GM23338 (cell line): ENCODE results near the gene ETV3. TPM values are rescaled to one million over a fixed set of nuclear protein-coding genes. Genes with fewer than 3 reads are reported as not detected.

Experiments
- ATAC-seq: fragments of 200-7000 bp; cut with Tn5 transposase; 3 replicates; pipeline ENCODE4 v1.9.1; 2020
- DNase-seq: peaks from one replicate; pipeline ENCODE4 v3.0.0-alpha.2; 2015; ENCODE audit warnings: low spot score
- H2AFZ ChIP-seq: fragments of 200-600 bp; sonication (generic); 2 replicates; pipeline ENCODE4 v1.8.0; 2016; ENCODE audit warnings: antibody characterized with exemption, mild to moderate bottlenecking, moderate library complexity
- H3F3A ChIP-seq: fragments of 200-600 bp; sonication (generic); replicated peaks from 2 replicates; pipeline ENCODE4 v1.8.0; 2017; ENCODE audit warnings: antibody characterized with exemption, mixed run types, low read depth
- H3K27ac ChIP-seq: fragments of 200-600 bp; sonication (generic); 2 replicates; pipeline ENCODE4 v1.6.1; 2016; ENCODE audit warnings: low read depth
- H3K27me3 ChIP-seq: fragments of 200-600 bp; sonication (generic); 2 replicates; pipeline ENCODE4 v1.8.0; 2016; ENCODE audit warnings: mild to moderate bottlenecking, mixed run types, moderate library complexity; ENCODE audit not compliant: insufficient read depth
- H3K36me3 ChIP-seq: fragments of 200-600 bp; sonication (generic); 2 replicates; pipeline ENCODE4 v1.8.0; 2016; ENCODE audit warnings: mild to moderate bottlenecking; ENCODE audit not compliant: insufficient read depth
- H3K4me1 ChIP-seq: fragments of 200-600 bp; sonication (generic); 2 replicates; pipeline ENCODE4 v1.8.0; 2016; ENCODE audit warnings: mild to moderate bottlenecking, moderate library complexity; ENCODE audit not compliant: insufficient read depth
- H3K4me2 ChIP-seq: fragments of 200-600 bp; sonication (generic); 2 replicates; pipeline ENCODE4 v1.7.1; 2017; ENCODE audit warnings: mixed run types
- H3K4me3 ChIP-seq: fragments of 200-600 bp; sonication (generic); 2 replicates; pipeline ENCODE4 v1.6.1; 2016; ENCODE audit warnings: mixed run types
- H3K79me2 ChIP-seq: fragments of 200-600 bp; sonication (generic); replicated peaks from 2 replicates; pipeline ENCODE4 v1.8.0; 2017; ENCODE audit warnings: mild to moderate bottlenecking; ENCODE audit not compliant: insufficient read depth
- H3K9me2 ChIP-seq: fragments of 200-600 bp; sonication (generic); 2 replicates; pipeline ENCODE4 v1.8.0; 2017; ENCODE audit not compliant: insufficient read depth
- H4K20me1 ChIP-seq: fragments of 200-600 bp; sonication (generic); replicated peaks from 2 replicates; pipeline ENCODE4 v1.8.0; 2017; ENCODE audit warnings: mild to moderate bottlenecking; ENCODE audit not compliant: insufficient read depth
- H3K27ac Mint-ChIP-seq: 2 replicates; pipeline ENCODE4 v1.8.0; 2020; ENCODE audit warnings: inconsistent platforms, mild to moderate bottlenecking, moderate library complexity, mixed read lengths
- H3K27me3 Mint-ChIP-seq: 3 replicates; pipeline ENCODE4 v1.8.0; 2022; ENCODE audit warnings: low read depth, mild to moderate bottlenecking, moderate library complexity, mixed read lengths, inconsistent platforms; ENCODE audit not compliant: insufficient read depth, poor library complexity
- H3K36me3 Mint-ChIP-seq: 3 replicates; pipeline ENCODE4 v1.8.0; 2021; ENCODE audit warnings: low read depth, mild to moderate bottlenecking, inconsistent platforms, moderate library complexity, mixed read lengths
- H3K4me1 Mint-ChIP-seq: 3 replicates; pipeline ENCODE4 v1.8.0; 2020; ENCODE audit warnings: mild to moderate bottlenecking, inconsistent platforms, mixed read lengths
- H3K4me3 Mint-ChIP-seq: 3 replicates; pipeline ENCODE4 v1.8.0; 2021; ENCODE audit warnings: moderate library complexity, mild to moderate bottlenecking, inconsistent platforms, mixed read lengths
- H3K9me3 Mint-ChIP-seq: 3 replicates; pipeline ENCODE4 v1.8.0; 2020; ENCODE audit warnings: moderate library complexity, mild to moderate bottlenecking, inconsistent platforms, mixed read lengths
- CREB1 ChIP-seq: fragments of 250-450 bp; sonication (Bioruptor Pico); IDR thresholded peaks from 2 replicates; pipeline ENCODE4 v1.5.0; 2020; ENCODE audit warnings: low read depth, mild to moderate bottlenecking, moderate library complexity
- EZH2 ChIP-seq: fragments of 200-600 bp; sonication (generic); IDR thresholded peaks from one replicate; pipeline ENCODE4 v1.8.0; 2017; ENCODE audit warnings: antibody characterized with exemption, mild to moderate bottlenecking, low read depth; ENCODE audit not compliant: unreplicated experiment
- EZH2phosphoT487 ChIP-seq: fragments of 200-600 bp; sonication (generic); IDR thresholded peaks from one replicate; pipeline ENCODE4 v1.8.1; 2018; ENCODE audit warnings: antibody characterized with exemption; ENCODE audit not compliant: unreplicated experiment
- JUNB ChIP-seq: IDR thresholded peaks from one replicate; pipeline ENCODE4 v1.6.1; 2016; ENCODE audit warnings: antibody characterized with exemption; ENCODE audit not compliant: unreplicated experiment
- NANOG ChIP-seq: IDR thresholded peaks from 2 replicates; pipeline ENCODE4 v1.6.1; 2016; ENCODE audit warnings: antibody characterized with exemption, borderline replicate concordance
- REST ChIP-seq: IDR thresholded peaks from one replicate; pipeline ENCODE4 v1.6.1; 2018; ENCODE audit warnings: antibody characterized with exemption; ENCODE audit not compliant: unreplicated experiment
- STAT1 ChIP-seq: IDR thresholded peaks from one replicate; pipeline ENCODE4 v1.6.1; 2016; ENCODE audit warnings: antibody characterized with exemption; ENCODE audit not compliant: unreplicated experiment
- ZNF331 ChIP-seq: fragments of 250-450 bp; sonication (Bioruptor Pico); IDR thresholded peaks from 2 replicates; pipeline ENCODE4 v1.5.0; 2020; ENCODE audit warnings: low read depth, mild to moderate bottlenecking, moderate library complexity
- polyA plus RNA-seq: library from polyadenylated mRNA; unstranded; fragments of >200 nt; fragmentation: Nextera tagmentation; extraction: Ambion mirVana; gene quantifications from 2 replicates; pipeline ENCODE4 v1.2.1, GENCODE V29; 2016
- total RNA-seq: library from RNA; depleted of rRNA; stranded (reverse); fragments of >200 nt; shearing (Covaris generic); gene quantifications from 2 replicates; pipeline ENCODE4 v1.2.3, GENCODE V29; 2014
- TF ChIP-seq, protein P1 (sequence below), 2 experiments: fragments of 200-600 bp in 1 of 2; sonication (generic) in 1 of 2; conservative IDR thresholded peaks; 2 replicates each; pipeline versions ENCODE4 v1.5.1 to v1.6.1; 2016 to 2017; ENCODE audit warnings: antibody characterized with exemption in 2 of 2, low read depth in 2 of 2, mild to moderate bottlenecking in 2 of 2, moderate library complexity in 1 of 2

ETV3 gene
- total and polyA plus RNA-seq, 2 experiments from 2014 or later, result 8.1 to 19.6 TPM

DNA sequence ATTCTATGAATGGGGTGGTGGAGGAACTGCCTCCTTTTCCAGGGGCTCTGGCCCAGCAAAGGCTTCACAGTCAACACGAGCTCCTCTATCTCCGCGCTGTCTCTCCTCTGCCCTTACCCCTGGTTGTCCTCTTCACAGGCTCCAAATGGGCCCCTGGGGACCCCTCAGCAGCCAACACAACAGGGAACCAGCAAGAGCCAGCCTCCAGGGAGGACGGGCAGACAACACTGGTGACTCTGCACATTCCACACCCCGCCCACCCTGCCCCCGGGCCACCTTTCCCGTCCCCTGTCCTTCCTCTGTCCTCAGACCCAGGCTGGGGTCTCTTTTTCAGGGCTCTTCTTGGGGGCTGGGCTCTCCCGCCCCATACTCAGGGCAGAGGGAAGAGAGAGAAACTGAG is 17.5 kb upstream of the ETV3 start:
- Mint-ChIP-seq H3K27me3 (peaks cover 16% of the 10 kb centered on the region), H3K4me3 (peak overlapping the region; percentile 47; the same call in 1 of the 3 replicates), H3K4me1 (peaks cover 49% of the 10 kb centered on the region), H3K27ac (peak overlapping the region; percentile 92), H3K36me3 (no peaks in the 10 kb centered on the region), H3K9me3 (no peaks in the 10 kb centered on the region)
- Histone ChIP-seq H3K36me3 (no peaks in the 10 kb centered on the region), H3K4me2 (peak overlapping the region; percentile 77), H3K9me2 (no peaks in the 10 kb centered on the region; the same call in 1 of the 2 replicates), H3K4me1 (peaks cover 10% of the 10 kb centered on the region; the same call in 1 of the 2 replicates), H3F3A (no peaks in the 10 kb centered on the region), H4K20me1 (no peaks in the 10 kb centered on the region), H3K27me3 (no peaks in the 10 kb centered on the region), H3K79me2 (no peaks in the 10 kb centered on the region), H3K27ac (no peak overlapping the region), H3K4me3 (peak overlapping the region; percentile 40; the same call in 1 of the 2 replicates), H2AFZ (peak overlapping the region; percentile 93)
- TF ChIP-seq REST, result no peak
- DNase-seq, result peak; percentile 64
- ATAC-seq, result peak; percentile 57

DNA sequence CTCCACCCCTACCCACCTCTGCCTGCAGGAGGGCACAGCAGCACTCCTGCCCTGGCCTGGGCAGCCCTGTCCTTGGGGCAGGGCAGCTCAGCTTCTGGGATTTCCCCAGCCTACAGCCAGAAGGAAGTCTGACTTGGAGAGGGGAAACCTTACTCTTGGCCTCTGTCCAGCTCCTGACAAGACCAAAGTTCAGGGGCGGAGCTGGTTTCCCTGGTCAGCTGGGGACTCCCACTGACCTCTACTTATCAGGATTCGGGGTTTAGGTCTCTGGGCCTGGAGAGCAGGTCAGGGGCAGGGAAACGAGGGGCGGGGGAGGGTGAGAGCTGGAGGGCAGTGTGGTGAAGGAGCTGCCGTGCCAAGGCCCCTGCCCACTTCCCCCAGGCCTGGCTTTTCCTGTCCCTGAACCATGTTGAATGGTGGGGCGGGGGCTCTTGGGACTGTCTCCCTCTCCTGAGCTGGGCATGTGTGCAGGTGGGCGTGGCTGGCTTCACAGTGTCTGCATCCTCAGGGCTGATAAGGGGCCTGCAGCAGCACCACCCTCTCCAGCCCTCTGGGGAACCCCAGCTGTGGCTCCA is 16.8 kb upstream of the ETV3 start:
- no peaks in the 10 kb centered on the region for H3K79me2 ChIP-seq
- H3K9me2 ChIP-seq, result no peaks in the 10 kb centered on the region; the same call in 1 of the 2 replicates
- peak overlapping the region; percentile 26; the same call in 1 of the 2 replicates for H3K4me2 ChIP-seq
- H3F3A ChIP-seq, result no peaks in the 10 kb centered on the region
- no peaks in the 10 kb centered on the region for H3K36me3 ChIP-seq
- ATAC-seq (peak; percentile 12), DNase-seq (peak; percentile 24)
- no peak overlapping the region; the same call in 1 of the 2 replicates for H2AFZ ChIP-seq
- Mint-ChIP-seq H3K27me3 (peaks cover 15% of the 10 kb centered on the region), H3K4me1 (peaks cover 46% of the 10 kb centered on the region), H3K36me3 (no peaks in the 10 kb centered on the region), H3K4me3 (no peak overlapping the region), H3K27ac (no peak overlapping the region), H3K9me3 (no peaks in the 10 kb centered on the region)
- no peak overlapping the region for H3K4me3 ChIP-seq
- H3K4me1 ChIP-seq, result peaks cover 10% of the 10 kb centered on the region; the same call in 1 of the 2 replicates
- no peaks in the 10 kb centered on the region for H3K27me3 ChIP-seq
- no peak overlapping the region for H3K27ac ChIP-seq
- H4K20me1 ChIP-seq, result no peaks in the 10 kb centered on the region
- TF ChIP-seq CREB1 (CRISPR knock-in tag), result no peak
- no peak for TF ChIP-seq JUNB
- TF ChIP-seq EZH2phosphoT487, result no peak
- no peak for TF ChIP-seq REST
- no peak for TF ChIP-seq EZH2
- TF ChIP-seq ZNF331 (CRISPR knock-in tag), result no peak
- TF ChIP-seq, protein P1, sequence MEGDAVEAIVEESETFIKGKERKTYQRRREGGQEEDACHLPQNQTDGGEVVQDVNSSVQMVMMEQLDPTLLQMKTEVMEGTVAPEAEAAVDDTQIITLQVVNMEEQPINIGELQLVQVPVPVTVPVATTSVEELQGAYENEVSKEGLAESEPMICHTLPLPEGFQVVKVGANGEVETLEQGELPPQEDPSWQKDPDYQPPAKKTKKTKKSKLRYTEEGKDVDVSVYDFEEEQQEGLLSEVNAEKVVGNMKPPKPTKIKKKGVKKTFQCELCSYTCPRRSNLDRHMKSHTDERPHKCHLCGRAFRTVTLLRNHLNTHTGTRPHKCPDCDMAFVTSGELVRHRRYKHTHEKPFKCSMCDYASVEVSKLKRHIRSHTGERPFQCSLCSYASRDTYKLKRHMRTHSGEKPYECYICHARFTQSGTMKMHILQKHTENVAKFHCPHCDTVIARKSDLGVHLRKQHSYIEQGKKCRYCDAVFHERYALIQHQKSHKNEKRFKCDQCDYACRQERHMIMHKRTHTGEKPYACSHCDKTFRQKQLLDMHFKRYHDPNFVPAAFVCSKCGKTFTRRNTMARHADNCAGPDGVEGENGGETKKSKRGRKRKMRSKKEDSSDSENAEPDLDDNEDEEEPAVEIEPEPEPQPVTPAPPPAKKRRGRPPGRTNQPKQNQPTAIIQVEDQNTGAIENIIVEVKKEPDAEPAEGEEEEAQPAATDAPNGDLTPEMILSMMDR (conservative IDR thresholded peaks at IDR 0.05; ENCODE audit: low read depth in 2 of 2), result no peak
- TF ChIP-seq STAT1, result no peak
- TF ChIP-seq NANOG, result no peak
